CD4-positive, alpha-beta T cell treated with Interleukin-1 beta for 1 hour (primary cell): ENCODE measurements around the gene BRD3.
A peak's percentile ranks its signal among the peaks of the same experiment; 100 is the strongest.

Source experiments
- DNase-seq, 2 donors: peaks; one replicate each; pipeline ENCODE4 v3.0.0-alpha.2; 2020 to 2022

Gene BRD3

GRCh38 chr9:134035041-134036039 is 32.5 kb downstream of the BRD3 start:
- no peak for DNase-seq

DNA sequence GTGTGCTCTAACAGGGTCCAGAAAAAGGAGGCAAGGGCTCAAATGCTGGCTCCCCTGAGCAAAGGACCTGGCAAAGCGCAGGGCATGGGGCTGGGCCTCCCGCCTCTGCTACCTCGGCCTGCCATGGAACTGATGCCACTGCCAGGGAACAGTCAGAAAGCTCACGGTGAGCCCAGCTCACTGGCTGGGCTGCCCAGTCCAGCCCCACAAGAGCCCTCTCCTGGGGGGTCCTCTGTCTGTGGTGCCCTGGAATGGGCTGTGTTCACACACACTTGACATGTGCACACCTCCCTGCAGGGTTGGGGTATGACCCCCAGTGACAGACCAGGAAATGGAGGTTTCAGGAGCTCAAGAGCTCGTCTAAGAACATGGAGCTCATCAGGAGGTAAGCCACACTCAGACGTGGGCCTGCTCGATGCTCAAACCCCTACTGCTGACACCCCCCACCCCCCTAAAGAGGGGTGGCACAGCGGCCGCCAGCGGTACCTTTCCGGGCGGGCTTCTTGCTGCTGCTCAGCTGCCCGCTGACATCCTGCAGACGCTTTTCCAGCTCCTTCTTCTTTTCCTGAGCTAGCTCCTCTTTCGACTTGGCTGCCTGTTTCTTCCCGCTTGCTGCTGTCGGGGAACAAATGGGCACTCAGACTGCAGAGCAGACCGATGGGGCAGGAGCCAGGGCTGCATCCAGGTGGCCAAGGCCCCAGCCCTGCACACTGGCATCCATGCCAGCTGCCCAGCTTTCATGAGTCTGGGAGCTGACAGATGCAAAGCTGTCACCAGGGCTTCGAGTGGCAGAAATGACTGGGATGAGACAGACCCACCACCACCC is 33.4 kb downstream of the BRD3 start:
- no peak for DNase-seq

DNA sequence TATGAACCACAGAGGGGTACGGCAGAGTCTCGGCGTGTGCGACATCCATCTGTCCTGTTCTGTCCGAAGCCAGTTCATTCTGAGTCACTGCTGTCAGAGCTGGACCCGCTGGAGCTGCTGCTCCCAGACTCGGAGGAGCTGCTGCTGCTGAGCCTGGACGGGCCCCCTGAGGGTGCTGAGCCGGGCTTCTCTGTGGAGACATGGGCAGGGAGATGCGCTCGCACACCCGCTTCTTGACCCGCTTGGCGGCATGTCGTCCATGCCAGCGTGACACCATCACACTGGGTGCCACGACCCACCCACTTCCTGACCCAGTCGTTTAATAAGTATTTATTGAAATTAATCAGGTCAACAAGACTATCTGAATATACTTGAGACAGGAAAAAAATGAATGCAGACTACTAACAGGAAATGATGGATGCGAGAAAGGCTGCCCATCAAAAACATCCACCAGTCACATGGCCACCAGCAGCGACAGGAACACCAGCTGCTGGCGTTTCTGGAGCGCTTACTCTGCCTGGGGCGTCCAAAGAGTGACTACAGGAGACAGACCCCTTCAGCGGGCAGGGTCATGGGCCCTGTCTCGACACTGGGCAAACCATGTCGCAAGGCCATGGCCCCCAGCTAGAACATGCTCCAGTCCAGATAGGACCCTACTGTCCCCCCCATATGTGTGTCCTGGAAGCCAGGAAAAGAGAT is 34.2 kb downstream of the BRD3 start:
- no peak for DNase-seq

DNA sequence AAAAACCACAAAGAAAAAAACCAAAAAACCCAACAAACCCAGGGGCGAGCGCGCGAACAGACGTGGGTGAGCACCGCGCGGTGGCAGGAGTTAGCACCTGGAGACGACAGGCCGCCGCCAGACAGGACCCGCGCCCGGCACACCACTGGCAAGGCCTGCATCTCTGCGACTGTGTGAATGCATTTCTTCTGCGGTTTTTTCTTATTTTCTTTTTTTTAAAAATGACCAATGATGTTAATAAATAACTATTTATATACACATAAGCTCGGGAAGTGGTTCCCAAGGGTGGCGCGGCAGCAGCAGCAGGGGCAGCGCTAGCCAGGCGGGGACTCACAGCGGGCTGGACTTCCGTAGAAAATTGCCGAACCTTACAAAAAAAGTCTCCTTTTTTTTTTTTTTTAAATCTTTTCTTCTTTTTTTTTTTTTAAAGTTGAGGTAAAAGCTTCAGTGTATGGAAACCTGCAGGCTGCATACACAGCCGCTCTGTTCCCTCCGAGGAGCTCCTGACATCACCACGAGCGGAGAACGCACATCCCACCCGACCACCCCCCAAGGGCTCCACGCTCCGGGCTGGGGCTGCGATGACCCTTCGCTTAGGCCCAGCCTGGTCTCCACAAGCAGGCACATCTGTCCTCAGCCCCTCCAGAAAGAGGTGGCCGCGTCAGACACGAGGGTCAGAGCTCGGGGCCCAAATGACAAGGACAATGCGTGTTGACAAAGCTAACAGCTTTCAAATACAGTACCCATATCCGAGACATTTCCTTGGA is 35.2 kb downstream of the BRD3 start:
- DNase-seq = no peak

GRCh38 chr9:134031783-134032182 is 36.0 kb downstream of the BRD3 start:
- no peak for DNase-seq

GRCh38 chr9:134030821-134031470 is 36.9 kb downstream of the BRD3 start:
- no peak for DNase-seq

- no peak for DNase-seq
Observed at GRCh38 chr9:134029248-134030226, 38.3 kb downstream of the BRD3 start.

- DNase-seq = no peak
Observed at GRCh38 chr9:134028575-134029247, 39.1 kb downstream of the BRD3 start.

GRCh38 chr9:134028076-134028475 is 39.8 kb downstream of the BRD3 start:
- DNase-seq = no peak

GRCh38 chr9:134027561-134027960 is 40.3 kb downstream of the BRD3 start:
- DNase-seq = no peak

DNA sequence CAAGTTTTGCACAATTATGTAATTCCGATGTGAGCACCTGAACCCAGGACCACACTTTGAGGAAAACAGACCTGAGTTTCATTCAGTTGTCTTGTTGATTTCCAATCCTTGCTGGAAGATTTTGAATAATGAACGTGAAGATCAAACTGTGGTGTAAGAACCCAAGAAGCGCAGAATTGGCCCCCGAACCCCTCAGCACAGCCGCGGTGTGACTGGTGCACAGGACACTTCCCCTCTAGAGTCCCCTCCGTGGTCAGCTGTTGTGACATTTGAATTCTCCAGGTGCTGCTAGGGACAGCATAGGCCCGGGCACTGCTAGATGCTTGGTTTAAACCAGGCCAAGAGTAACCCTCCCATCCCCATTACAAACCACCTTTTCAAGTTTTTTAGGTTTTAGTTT is 40.8 kb downstream of the BRD3 start:
- no peak for DNase-seq

GRCh38 chr9:134026581-134026980 is 41.2 kb downstream of the BRD3 start:
- no peak for DNase-seq

GRCh38 chr9:134025606-134026541 is 42.0 kb downstream of the BRD3 start:
- peak; percentile 24 to 39 for DNase-seq

- DNase-seq = peak; percentile 94 to 97
Observed at GRCh38 chr9:134024828-134025605, 42.8 kb downstream of the BRD3 start, which contains the start of gene BRD3OS. Gene BRD3OS (plus strand): TSS chr9:134025481. CDS start chr9:134026748, 1,267 bp downstream.

DNA sequence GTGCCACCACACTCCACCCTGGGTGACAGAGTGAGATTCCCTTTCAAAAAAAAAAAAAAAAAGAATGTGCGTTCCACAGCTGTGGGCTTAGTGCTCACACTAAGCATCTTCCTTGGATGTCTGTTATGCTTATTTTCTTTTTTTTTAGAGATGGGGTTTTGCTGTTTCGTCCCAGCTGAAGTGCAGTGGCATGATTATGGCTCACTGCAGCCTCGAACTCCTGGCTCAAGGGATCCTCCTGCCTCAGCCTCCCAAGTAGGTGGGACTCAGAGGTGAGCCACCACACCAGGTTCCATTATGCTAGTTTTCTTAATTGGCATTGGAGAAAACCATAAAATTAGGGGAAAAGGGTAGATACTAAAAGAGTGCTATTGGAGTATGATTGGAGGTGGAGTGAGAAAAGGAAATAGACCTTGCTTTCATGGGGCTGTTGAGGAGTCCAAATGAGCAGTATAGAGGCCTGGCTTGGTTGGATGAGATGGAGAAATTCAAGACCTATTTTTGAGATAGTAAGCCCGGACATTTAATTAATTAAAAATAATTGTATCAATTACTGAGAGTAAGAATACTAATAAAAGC is 43.5 kb downstream of the BRD3 start:
- DNase-seq = no peak

DNA sequence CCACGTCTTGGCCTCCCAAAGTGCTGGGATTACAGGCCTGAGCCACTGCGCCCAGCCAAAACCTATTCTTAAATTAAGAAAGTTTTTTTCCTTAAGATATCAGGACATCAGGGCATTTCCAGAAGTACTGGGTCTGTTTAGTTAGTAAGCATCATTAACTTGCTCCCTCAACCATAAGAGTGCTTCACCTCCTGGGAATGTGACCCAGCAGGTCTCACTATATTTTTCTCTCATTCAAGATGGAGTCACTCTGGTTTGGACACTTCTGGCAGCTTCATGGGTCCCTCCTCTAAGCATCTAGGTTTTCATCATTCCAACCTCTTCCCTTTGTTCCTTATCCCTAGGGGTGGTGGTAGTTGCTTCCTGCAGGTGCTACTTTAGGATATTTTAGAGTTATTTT is 52.9 kb downstream of the BRD3 start:
- DNase-seq = no peak

DNA sequence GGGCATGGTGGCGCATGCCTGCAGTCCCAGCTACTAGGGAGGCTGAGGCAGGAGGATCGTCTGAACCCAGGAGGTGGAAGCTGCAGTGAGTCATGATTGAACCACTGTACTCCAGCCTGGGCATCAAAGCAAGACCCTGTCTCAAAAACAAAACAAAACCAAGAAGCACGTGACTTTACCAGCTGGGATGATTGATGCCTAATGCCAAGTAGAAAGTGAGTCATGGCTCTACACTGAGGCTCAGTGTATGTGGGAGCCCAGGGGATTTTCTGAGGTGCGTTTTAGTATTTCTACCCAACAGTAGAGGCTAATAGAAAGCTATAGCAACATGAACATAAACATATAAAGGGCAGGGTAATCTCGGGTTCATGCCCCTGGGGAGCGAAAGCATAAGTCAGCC is 56.4 kb downstream of the BRD3 start:
- DNase-seq = no peak
